Dermis microvascular lymphatic vessel endothelial cell (primary cell): ENCODE results near the gene MFSD6L. TPM values are rescaled to one million over a fixed set of nuclear protein-coding genes. Genes with fewer than 3 reads are reported as not detected.

Experiments
- total RNA-seq: library from RNA; depleted of rRNA; stranded (reverse); fragments of >200 nt; gene quantifications from 2 replicates; pipeline ENCODE4 v1.2.1, GENCODE V29; 2014

Gene MFSD6L
- total RNA-seq, 1 donor from 2014 or later = not detected

Other genes with a start within 250 kb of the MFSD6L start
- gene MYH10, start 168.6 kb downstream of the MFSD6L start, total RNA-seq = 274 and 460 TPM in 2 replicates
- gene CCDC42, start 54.5 kb downstream of the MFSD6L start, total RNA-seq = not detected in 2 replicates
- not detected in 2 replicates for gene SPDYE4, start 40.8 kb downstream of the MFSD6L start, total RNA-seq
- gene PIK3R6, start 68.3 kb upstream of the MFSD6L start, total RNA-seq = not detected in 2 replicates
- not detected in 2 replicates for gene PIK3R5, start 166.3 kb upstream of the MFSD6L start, total RNA-seq
- gene NTN1, start 222.1 kb upstream of the MFSD6L start, total RNA-seq = 1.0 and 2.9 TPM in 2 replicates